Measurements from ENCODE around the gene DCTN3.

- TF ChIP-seq CTCF (IDR thresholded peaks at IDR 0.05; ENCODE audit: insufficient read depth, low read length) (no peak), POLR2AphosphoS5 (IDR thresholded peaks at IDR 0.05; ENCODE audit: low read depth) (no peak), REST (IDR thresholded peaks at IDR 0.05; ENCODE audit: insufficient replicate concordance, low read depth) (no peak)
These were observed 33.0 kb downstream of the DCTN3 start for GRCh38 chr9:34587271-34587670.

All from HL-60 (cell line).